H1 (cell line): ENCODE results near the gene CAMK2A. TPM values are rescaled to one million over a fixed set of nuclear protein-coding genes. Genes with fewer than 3 reads are reported as not detected.
A peak's percentile ranks its signal among the peaks of the same experiment; 100 is the strongest.

ENCODE experiments used
- CTCF ChIA-PET: fragments of 300-600 bp; sonication (Branson Sonifier 250); formaldehyde crosslinking; loops from one replicate; lab custom pipeline; 2021; ENCODE audit not compliant: partially characterized antibody; lab: Charles Lee
- POLR2A ChIA-PET: fragments of 300-600 bp; sonication (Branson Sonifier 250); formaldehyde crosslinking; loops from one replicate; lab custom pipeline; 2021; ENCODE audit warnings: inconsistent platforms; ENCODE audit not compliant: partially characterized antibody; lab: Charles Lee
- DNase-seq, 2 experiments: peaks; one replicate each; pipeline versions ENCODE4 v3.0.0 to v3.0.0-alpha.2; 2010 to 2022; ENCODE audit warnings: low spot score in 2 of 2, low read depth in 1 of 2, mixed read lengths in 1 of 2
- FAIRE-seq: peaks from 2 replicates; lab custom pipeline; 2011; peaks lifted over from hg19 to GRCh38; lab: Jason Lieb, UNC
- H2AFZ ChIP-seq: 2 replicates; pipeline ENCODE4 v1.8.1; 2012; ENCODE audit warnings: low read length, inconsistent platforms
- H2AK5ac ChIP-seq: 2 replicates; pipeline ENCODE4 v1.6.1; 2013; ENCODE audit warnings: low read depth, low read length
- H2BK120ac ChIP-seq: replicated peaks from 2 replicates; pipeline ENCODE3; 2013; ENCODE audit warnings: low read depth, low read length, inconsistent platforms
- H2BK12ac ChIP-seq: 2 replicates; pipeline ENCODE4 v1.6.1; 2013; ENCODE audit warnings: low read depth, low read length
- H2BK15ac ChIP-seq: 2 replicates; pipeline ENCODE4 v1.6.1; 2013; ENCODE audit warnings: low read length
- H2BK20ac ChIP-seq: 2 replicates; pipeline ENCODE4 v1.6.1; 2013; ENCODE audit warnings: low read length
- H2BK5ac ChIP-seq: 2 replicates; pipeline ENCODE4 v1.6.1; 2013; ENCODE audit warnings: low read depth, low read length
- H3K14ac ChIP-seq: 2 replicates; pipeline ENCODE4 v1.6.1; 2013; ENCODE audit warnings: inconsistent platforms; ENCODE audit not compliant: insufficient read length
- H3K18ac ChIP-seq: 2 replicates; pipeline ENCODE4 v1.6.1; 2013; ENCODE audit warnings: low read length; ENCODE audit errors: extremely low read depth
- H3K23ac ChIP-seq: 2 replicates; pipeline ENCODE4 v1.6.1; 2013; ENCODE audit warnings: inconsistent platforms; ENCODE audit not compliant: insufficient read length
- H3K23me2 ChIP-seq: 2 replicates; pipeline ENCODE4 v1.6.1; 2013; ENCODE audit warnings: low read depth, low read length
- H3K27ac ChIP-seq: 2 replicates; pipeline ENCODE4 v1.6.1; 2011; ENCODE audit warnings: low read depth, low read length, inconsistent platforms
- H3K27me3 ChIP-seq, 4 experiments: replicated peaks in 1 of 4; 1 replicate in 1 of 4; 2 replicates in 3 of 4; pipeline versions ENCODE4 v1.6.1 to v1.8.1; 2011 to 2013; ENCODE audit warnings: low read length in 3 of 4, mild to moderate bottlenecking in 3 of 4, inconsistent platforms in 2 of 4, mixed read lengths in 2 of 4, moderate library complexity in 1 of 4; ENCODE audit not compliant: control insufficient read depth in 3 of 4, insufficient read depth in 3 of 4; ENCODE audit errors: extremely low read depth in 1 of 4
- H3K36me3 ChIP-seq, 4 experiments: 2 replicates each; pipeline versions ENCODE4 v1.6.1 to v1.8.1; 2011 to 2013; ENCODE audit warnings: mild to moderate bottlenecking in 4 of 4, low read length in 3 of 4, moderate library complexity in 2 of 4, control low read depth in 1 of 4, inconsistent platforms in 1 of 4; ENCODE audit not compliant: insufficient read depth in 4 of 4, control insufficient read depth in 2 of 4
- H3K4ac ChIP-seq: replicated peaks from 2 replicates; pipeline ENCODE3; 2013; ENCODE audit warnings: low read length, low read depth, mixed read lengths, inconsistent platforms; ENCODE audit not compliant: insufficient read length
- H3K4me1 ChIP-seq, 4 experiments: replicated peaks in 1 of 4; 1 replicate in 1 of 4; 2 replicates in 3 of 4; pipeline versions ENCODE4 v1.6.1 to v1.8.1; 2011 to 2013; ENCODE audit warnings: low read length in 3 of 4, inconsistent platforms in 2 of 4, mixed read lengths in 1 of 4; ENCODE audit not compliant: insufficient read depth in 4 of 4, control insufficient read depth in 3 of 4
- H3K4me2 ChIP-seq, 2 experiments: 2 replicates each; pipeline versions ENCODE4 v1.6.1 to v1.8.1; 2011 to 2013; ENCODE audit warnings: low read depth in 2 of 2, low read length in 2 of 2, control low read depth in 1 of 2, inconsistent platforms in 1 of 2, mild to moderate bottlenecking in 1 of 2; ENCODE audit not compliant: insufficient read depth in 1 of 2
- H3K4me3 ChIP-seq, 4 experiments: fragments of 200-600, 300-600 bp in 1 of 4; sonication (generic), shearing (Covaris generic), sonication (Bioruptor Twin) in 1 of 4; 2 replicates each; pipeline versions ENCODE4 v1.5.1 to v1.8.1; 2011 to 2016; ENCODE audit warnings: low read length in 4 of 4, low read depth in 3 of 4, control low read depth in 2 of 4, inconsistent platforms in 2 of 4, mild to moderate bottlenecking in 2 of 4, mixed read lengths in 1 of 4, moderate library complexity in 1 of 4; ENCODE audit not compliant: insufficient read depth in 2 of 4; ENCODE audit errors: extremely low read depth in 1 of 4
- H3K56ac ChIP-seq: replicated peaks from 2 replicates; pipeline ENCODE3; 2013; ENCODE audit warnings: low read depth, mild to moderate bottlenecking, mixed read lengths, low read length, inconsistent platforms; ENCODE audit not compliant: insufficient read length
- H3K79me1 ChIP-seq: 2 replicates; pipeline ENCODE4 v1.6.1; 2013; ENCODE audit warnings: low read depth, low read length, control low read depth
- H3K79me2 ChIP-seq, 2 experiments: 2 replicates each; pipeline versions ENCODE4 v1.6.1 to v1.8.1; 2012 to 2013; ENCODE audit warnings: low read length in 2 of 2, mild to moderate bottlenecking in 2 of 2, inconsistent platforms in 1 of 2; ENCODE audit not compliant: insufficient read depth in 2 of 2, control insufficient read depth in 1 of 2
- H3K9ac ChIP-seq, 4 experiments: replicated peaks in 1 of 4; 1 replicate in 1 of 4; 2 replicates in 3 of 4; pipeline versions ENCODE4 v1.6.1 to v1.8.1; 2011 to 2013; ENCODE audit warnings: low read depth in 3 of 4, low read length in 3 of 4, control low read depth in 2 of 4, mild to moderate bottlenecking in 2 of 4, moderate library complexity in 2 of 4, inconsistent platforms in 1 of 4; ENCODE audit errors: extremely low read depth in 1 of 4
- H3K9me3 ChIP-seq, 2 experiments: 2 replicates each; pipeline versions ENCODE4 v1.6.1 to v1.8.1; 2012 to 2013; ENCODE audit warnings: mild to moderate bottlenecking in 2 of 2, moderate library complexity in 2 of 2, control low read depth in 1 of 2, inconsistent platforms in 1 of 2, low read depth in 1 of 2, low read length in 1 of 2, mixed read lengths in 1 of 2; ENCODE audit not compliant: insufficient read depth in 2 of 2
- H4K20me1 ChIP-seq, 2 experiments: replicated peaks in 1 of 2; 2 replicates each; pipeline versions ENCODE3 to v1.8.1; 2011 to 2013; ENCODE audit warnings: inconsistent platforms in 2 of 2, low read length in 2 of 2, mild to moderate bottlenecking in 1 of 2; ENCODE audit not compliant: insufficient read depth in 2 of 2, control insufficient read depth in 1 of 2
- H4K5ac ChIP-seq: 2 replicates; pipeline ENCODE4 v1.6.1; 2013; ENCODE audit warnings: low read length, low read depth, mixed read lengths, inconsistent platforms; ENCODE audit not compliant: insufficient read length
- H4K8ac ChIP-seq: 2 replicates; pipeline ENCODE4 v1.8.0; 2013; ENCODE audit warnings: mild to moderate bottlenecking, moderate library complexity, low read length, inconsistent platforms; ENCODE audit not compliant: insufficient read depth; ENCODE audit errors: extremely low read depth
- H4K91ac ChIP-seq: replicated peaks from 2 replicates; pipeline ENCODE3; 2013; ENCODE audit warnings: low read length, mixed read lengths, inconsistent platforms; ENCODE audit not compliant: insufficient read length
- POU5F1 ChIP-seq: IDR thresholded peaks from 2 replicates; pipeline ENCODE4 v1.6.1; 2011; ENCODE audit warnings: low read depth, mild to moderate bottlenecking, low read length, moderate library complexity
- WGBS, 2 experiments: shearing (Covaris generic) in 1 of 2; methylation state at CpG; one replicate each; pipeline versions ENCODE4 v1.1.6 to v1.1.7; 2013 to 2015; ENCODE audit warnings: low lambda C conversion rate in 2 of 2, mixed read lengths in 2 of 2, inconsistent platforms in 1 of 2, low coverage in 1 of 2, missing lambda C conversion rate in 1 of 2; ENCODE audit not compliant: insufficient replicate concordance in 2 of 2, insufficient coverage in 1 of 2, insufficient read length in 1 of 2; ENCODE audit errors: extremely low coverage in 1 of 2, missing lambda C conversion rate in 1 of 2; 5-methylcytosine and 5-hydroxymethylcytosine counted together
- polyA plus RNA-seq, 7 experiments: library from polyadenylated mRNA; depleted of rRNA in 3 of 7; stranded (reverse) in 5 of 7; unstranded in 2 of 7; fragments of >200 nt in 5 of 7; fragments of 200-250 nt in 2 of 7; gene quantifications; 1 replicate in 5 of 7; 2 replicates in 1 of 7; 4 replicates in 1 of 7; pipeline versions ENCODE4 v1.2.1 to v1.2.3, GENCODE V29; 2011 to 2013; ENCODE audit warnings: missing spikeins in 2 of 7, mixed read lengths in 2 of 7
- total RNA-seq: library from RNA; stranded (reverse); fragmentation: NEBNext Ultra II Directional; extraction: Animal tissue kit (Norgen Biotek cat#: 25700); gene quantifications from 2 replicates; pipeline ENCODE4 v1.2.1, GENCODE V29; 2021

Gene CAMK2A
- total and polyA plus RNA-seq, 2 of the 8 experiments (the other 6 are each of a cell fraction or from before 2014, with no cell fraction given): 0.20 to 0.28 TPM

GRCh38 chr5:150295741-150296486 is 6.3 kb upstream of the CAMK2A start:
- no peak overlapping the region for H2BK20ac ChIP-seq
- peak overlapping the region; percentile 26; the same call in 1 of the 2 replicates for H4K8ac ChIP-seq
- H3K27ac ChIP-seq: no peak overlapping the region
- no peak overlapping the region for H2AFZ ChIP-seq
- H3K4ac ChIP-seq: no peak overlapping the region
- H3K14ac ChIP-seq: no peak overlapping the region
- H3K4me1 ChIP-seq: peaks cover 2 to 8% (median 2%) of the 10 kb centered on the region in 4 experiments; a peak in 4 of 7 replicates
- H4K20me1 ChIP-seq: no peaks in the 10 kb centered on the region
- no peak overlapping the region for H3K56ac ChIP-seq
- H2BK12ac ChIP-seq: no peak overlapping the region
- DNase-seq: no peak
- no peak overlapping the region for H3K4me2 ChIP-seq
- H4K91ac ChIP-seq: no peak overlapping the region
- no peak overlapping the region for H2AK5ac ChIP-seq
- H4K5ac ChIP-seq: no peak overlapping the region
- no peak for FAIRE-seq
- WGBS, 2 experiments: 94% methylated on average over 17 of the region's 17 CpGs; no CpG with 5 or more reads in 1 of the 2 experiments
- H3K9ac ChIP-seq: no peak overlapping the region
- ChIA-PET POLR2A (interaction anchor here (1.6 kb wide), 1 partner anchor 153 kb away, joined by 3 read pairs; the partner anchor contains the start of gene RPS14), CTCF (interaction anchor here (0.8 to 1.9 kb wide), 6 partner anchors 10 to 63 kb away, joined by 3 to 6 read pairs (median 4); no protein-coding TSS in a partner anchor)
- no peaks in the 10 kb centered on the region; the same call in 1 of the 2 replicates for H3K79me1 ChIP-seq
- H3K9me3 ChIP-seq: no peaks in the 10 kb centered on the region
- H2BK15ac ChIP-seq: no peak overlapping the region
- no peak overlapping the region for H3K4me3 ChIP-seq
- H3K23ac ChIP-seq: no peak overlapping the region
- no peaks in the 10 kb centered on the region for H3K23me2 ChIP-seq
- no peak overlapping the region for H2BK5ac ChIP-seq
- TF ChIP-seq POU5F1: no peak
- TF ChIP-seq, all 59 proteins: peak for 0
- Histone ChIP-seq H3K79me2 (no peaks in the 10 kb centered on the region), H3K18ac (no peak overlapping the region), H2BK120ac (no peak overlapping the region), H3K27me3 (peaks cover 0 to 2% (median 0%) of the 10 kb centered on the region in 4 experiments; a peak in 2 of 7 replicates), H3K36me3 (no peaks in the 10 kb centered on the region)
